HL-60/S4 (cell line): ENCODE results near the gene ACY1.

Experiments used
- in situ Hi-C: fragments of 300-500 bp; cut with MboI; formaldehyde crosslinking; loops from 2 replicates; pipeline ENCODE4 v1.14.3; 2022; ENCODE audit warnings: low sequenced_read_pairs

ACY1 gene

DNA sequence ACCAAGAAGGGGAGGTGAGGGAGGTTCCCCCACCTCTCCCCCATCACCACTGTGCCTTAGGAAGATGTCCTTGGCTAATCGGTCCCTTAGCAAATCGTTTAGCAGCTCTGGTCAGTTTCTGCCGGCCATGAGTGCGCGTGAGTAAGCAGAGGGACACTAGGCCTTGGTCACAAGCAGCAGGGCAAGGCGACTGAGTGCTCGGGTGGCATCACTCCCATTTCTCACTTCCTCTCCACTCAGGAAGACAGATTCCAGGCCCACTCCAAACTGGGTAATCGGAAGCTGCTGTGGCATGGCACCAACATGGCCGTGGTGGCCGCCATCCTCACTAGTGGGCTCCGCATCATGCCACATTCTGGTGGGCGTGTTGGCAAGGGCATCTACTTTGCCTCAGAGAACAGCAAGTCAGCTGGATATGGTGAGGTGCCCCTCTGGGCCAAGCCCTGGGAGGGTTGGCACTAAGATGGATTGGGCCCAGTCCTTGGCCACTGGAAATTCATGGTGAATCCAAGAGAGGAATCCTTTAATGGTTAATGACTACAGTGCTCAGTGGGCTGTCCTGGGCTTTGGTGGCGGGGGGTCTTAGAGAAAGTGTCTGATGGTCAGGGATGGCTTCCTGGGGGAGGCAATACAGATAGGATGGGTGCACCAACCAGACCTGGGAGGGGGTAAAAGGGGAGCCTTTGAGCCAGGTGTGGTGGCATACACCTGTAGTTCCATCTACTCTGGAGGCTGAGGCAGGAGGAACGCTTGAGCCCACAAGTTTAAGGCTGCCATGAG lies 37.2 kb upstream of the ACY1 start:
- in situ Hi-C loops, result no loop called here

DNA sequence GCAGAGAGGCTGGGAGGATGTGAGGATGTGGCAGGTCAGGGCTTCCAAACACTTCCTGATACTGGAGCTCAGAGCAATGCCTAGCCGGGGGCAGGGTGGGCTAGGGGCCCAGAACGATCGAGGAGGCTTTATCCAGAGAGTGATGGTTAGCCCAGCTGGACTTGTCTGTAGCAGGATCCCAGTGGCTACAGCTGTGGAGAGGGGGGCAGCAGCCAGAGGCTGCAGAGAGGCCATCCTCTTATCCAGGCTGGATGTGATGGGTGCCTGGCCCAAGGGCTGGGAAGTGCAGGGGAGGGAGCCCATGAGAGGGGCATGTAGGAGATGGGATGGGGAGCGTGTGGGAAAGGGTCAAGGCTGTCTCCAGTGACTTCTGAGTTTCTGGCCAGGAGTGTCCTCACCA lies 36.5 kb upstream of the ACY1 start:
- in situ Hi-C loops, result no loop called here

DNA sequence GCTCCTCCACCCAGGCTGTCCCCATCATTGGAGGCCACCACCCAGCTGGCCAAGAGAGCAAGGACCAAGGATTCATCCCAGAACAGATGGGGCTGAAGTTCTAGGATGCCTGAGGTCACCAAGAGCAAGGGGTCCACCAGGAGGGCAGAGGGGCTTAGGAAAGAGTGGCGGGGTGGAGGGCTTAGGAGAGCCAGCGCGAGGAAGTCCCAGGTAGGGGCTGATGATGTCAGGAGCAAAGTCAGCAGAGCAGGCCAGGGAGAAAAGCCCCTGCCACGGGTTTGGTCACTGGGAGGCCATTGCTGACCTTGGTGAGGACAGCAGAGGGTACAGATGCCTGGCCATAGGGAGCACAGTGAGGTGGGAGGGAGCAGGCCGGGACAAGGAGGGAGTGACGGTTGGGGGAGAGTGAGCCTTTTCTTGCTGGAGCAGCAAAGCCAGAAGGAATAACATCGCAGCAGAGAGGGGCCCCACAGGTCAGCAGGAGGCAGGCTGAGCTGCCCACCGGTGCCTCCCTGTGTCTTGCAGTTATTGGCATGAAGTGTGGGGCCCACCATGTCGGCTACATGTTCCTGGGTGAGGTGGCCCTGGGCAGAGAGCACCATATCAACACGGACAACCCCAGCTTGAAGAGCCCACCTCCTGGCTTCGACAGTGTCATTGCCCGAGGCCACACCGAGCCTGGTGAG lies 36.0 kb upstream of the ACY1 start:
- in situ Hi-C loops, result no loop called here

DNA sequence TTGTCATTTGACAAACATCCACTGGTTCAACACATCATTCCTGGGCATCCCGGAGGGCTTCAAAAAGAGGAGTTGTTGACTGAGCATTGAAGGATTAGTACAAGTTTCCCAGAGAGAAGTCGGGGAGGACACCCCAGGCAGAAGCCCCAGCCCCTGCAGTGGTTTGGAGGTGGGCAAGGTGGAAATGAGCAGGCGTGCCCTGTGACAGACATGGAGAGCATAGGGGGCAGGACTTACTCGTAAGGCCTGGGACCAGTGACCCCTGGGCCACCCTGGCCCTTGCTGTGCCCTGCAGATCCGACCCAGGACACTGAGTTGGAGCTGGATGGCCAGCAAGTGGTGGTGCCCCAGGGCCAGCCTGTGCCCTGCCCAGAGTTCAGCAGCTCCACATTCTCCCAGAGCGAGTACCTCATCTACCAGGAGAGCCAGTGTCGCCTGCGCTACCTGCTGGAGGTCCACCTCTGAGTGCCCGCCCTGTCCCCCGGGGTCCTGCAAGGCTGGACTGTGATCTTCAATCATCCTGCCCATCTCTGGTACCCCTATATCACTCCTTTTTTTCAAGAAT lies 35.2 kb upstream of the ACY1 start:
- in situ Hi-C loops, result no loop called here

- in situ Hi-C loops, result no loop called here
Observed at GRCh38 chr3:51949121-51949520, 34.2 kb upstream of the ACY1 start.

DNA sequence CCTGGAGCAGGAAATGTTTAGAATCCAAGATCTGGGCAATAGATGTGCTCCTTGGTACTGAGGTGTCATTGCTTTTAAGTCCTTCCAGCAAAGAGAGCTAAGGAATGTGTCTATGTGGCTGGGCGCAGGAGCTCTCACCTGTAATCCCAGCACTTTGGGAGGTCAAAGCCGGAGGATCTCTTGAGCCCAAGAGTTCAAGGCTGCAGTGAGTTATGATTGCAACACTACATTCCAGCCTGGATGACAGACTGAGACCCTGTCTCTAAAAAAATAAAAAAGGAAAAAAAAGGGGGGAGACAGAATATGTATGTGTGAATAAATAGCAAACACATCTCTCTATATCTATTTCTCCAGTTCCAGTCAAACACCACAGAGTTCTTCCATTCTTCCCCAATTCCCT lies 32.4 kb upstream of the ACY1 start:
- in situ Hi-C loops, result no loop called here

DNA sequence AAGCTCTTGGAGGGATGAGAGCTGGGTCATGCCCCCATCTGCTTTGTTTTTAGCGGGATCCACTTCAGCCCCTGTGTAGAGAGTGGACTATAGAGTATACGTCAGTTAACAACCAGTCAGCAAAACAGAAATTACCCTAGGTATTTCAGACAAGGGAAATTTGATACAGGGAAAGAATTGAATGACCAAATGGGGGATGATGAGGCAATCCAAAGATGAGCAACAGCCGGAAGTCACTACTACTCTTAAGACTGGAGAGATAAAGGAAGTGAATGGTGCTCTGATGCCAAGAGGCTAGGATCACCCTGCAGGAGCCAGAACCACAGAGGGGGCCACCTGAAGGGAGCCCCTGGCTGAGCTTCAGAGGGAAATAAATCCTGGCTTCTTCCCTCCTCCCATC lies 29.9 kb upstream of the ACY1 start:
- in situ Hi-C loops, result no loop called here

DNA sequence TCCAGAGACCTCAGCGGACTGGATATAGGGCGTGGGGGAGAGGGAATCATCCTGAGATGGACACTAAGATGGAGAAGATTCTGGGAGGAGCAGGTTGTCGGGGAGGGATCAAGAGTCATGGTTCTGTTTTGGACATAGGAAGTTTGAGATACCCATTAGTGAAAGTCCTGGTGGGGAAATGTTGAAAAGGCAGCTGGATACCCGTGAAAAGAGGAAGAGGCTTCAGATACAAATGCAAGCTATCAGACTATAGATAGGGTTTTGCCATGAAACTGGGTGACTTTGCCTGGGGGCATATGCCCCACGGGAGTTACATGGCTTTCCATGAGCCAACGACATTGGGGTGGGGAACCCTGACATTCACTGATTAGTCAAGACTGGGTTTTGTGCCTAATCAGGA lies 29.2 kb upstream of the ACY1 start:
- in situ Hi-C loops, result no loop called here

GRCh38 chr3:51954713-51955112 lies 28.6 kb upstream of the ACY1 start:
- in situ Hi-C loops, result no loop called here

DNA sequence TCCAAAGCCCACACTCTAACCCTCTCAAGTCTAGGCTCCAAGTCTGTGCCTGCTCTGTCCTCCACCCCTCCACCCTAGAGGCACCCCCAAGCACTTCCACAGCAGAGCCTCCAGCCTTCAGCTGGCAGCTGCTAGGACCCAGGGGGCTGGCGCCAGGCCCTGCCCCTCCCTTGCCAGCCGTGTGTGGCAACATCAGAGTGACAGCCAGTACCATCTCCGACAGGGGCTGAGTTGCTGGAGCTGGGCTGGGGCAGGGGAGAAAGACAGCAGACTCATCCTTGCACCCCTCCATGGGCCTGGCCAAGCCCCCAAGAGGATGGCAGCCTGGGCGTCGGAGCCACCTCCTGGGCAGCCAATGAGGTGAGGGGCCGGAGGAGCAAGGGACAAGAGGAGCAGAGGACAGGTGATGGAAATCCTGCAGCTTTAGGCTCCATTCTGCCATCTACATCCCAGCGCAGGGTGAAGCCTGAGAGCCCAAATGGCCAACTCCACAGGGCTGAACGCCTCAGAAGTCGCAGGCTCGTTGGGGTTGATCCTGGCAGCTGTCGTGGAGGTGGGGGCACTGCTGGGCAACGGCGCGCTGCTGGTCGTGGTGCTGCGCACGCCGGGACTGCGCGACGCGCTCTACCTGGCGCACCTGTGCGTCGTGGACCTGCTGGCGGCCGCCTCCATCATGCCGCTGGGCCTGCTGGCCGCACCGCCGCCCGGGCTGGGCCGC lies 28.0 kb upstream of the ACY1 start, which contains the start of gene GPR62:
Gene GPR62 (plus strand): TSS at position 207 of the 718 bp plus-strand sequence. CDS start 272 bp downstream, at position 479.
- in situ Hi-C loops, result no loop called here

DNA sequence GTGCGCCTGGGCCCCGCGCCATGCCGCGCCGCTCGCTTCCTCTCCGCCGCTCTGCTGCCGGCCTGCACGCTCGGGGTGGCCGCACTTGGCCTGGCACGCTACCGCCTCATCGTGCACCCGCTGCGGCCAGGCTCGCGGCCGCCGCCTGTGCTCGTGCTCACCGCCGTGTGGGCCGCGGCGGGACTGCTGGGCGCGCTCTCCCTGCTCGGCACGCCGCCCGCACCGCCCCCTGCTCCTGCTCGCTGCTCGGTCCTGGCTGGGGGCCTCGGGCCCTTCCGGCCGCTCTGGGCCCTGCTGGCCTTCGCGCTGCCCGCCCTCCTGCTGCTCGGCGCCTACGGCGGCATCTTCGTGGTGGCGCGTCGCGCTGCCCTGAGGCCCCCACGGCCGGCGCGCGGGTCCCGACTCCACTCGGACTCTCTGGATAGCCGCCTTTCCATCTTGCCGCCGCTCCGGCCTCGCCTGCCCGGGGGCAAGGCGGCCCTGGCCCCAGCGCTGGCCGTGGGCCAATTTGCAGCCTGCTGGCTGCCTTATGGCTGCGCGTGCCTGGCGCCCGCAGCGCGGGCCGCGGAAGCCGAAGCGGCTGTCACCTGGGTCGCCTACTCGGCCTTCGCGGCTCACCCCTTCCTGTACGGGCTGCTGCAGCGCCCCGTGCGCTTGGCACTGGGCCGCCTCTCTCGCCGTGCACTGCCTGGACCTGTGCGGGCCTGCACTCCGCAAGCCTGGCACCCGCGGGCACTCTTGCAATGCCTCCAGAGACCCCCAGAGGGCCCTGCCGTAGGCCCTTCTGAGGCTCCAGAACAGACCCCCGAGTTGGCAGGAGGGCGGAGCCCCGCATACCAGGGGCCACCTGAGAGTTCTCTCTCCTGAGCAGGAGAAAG lies 27.2 kb upstream of the ACY1 start:
- in situ Hi-C loops, result no loop called here

- in situ Hi-C loops, result no loop called here
Observed at GRCh38 chr3:51957520-51958205, 25.7 kb upstream of the ACY1 start.

DNA sequence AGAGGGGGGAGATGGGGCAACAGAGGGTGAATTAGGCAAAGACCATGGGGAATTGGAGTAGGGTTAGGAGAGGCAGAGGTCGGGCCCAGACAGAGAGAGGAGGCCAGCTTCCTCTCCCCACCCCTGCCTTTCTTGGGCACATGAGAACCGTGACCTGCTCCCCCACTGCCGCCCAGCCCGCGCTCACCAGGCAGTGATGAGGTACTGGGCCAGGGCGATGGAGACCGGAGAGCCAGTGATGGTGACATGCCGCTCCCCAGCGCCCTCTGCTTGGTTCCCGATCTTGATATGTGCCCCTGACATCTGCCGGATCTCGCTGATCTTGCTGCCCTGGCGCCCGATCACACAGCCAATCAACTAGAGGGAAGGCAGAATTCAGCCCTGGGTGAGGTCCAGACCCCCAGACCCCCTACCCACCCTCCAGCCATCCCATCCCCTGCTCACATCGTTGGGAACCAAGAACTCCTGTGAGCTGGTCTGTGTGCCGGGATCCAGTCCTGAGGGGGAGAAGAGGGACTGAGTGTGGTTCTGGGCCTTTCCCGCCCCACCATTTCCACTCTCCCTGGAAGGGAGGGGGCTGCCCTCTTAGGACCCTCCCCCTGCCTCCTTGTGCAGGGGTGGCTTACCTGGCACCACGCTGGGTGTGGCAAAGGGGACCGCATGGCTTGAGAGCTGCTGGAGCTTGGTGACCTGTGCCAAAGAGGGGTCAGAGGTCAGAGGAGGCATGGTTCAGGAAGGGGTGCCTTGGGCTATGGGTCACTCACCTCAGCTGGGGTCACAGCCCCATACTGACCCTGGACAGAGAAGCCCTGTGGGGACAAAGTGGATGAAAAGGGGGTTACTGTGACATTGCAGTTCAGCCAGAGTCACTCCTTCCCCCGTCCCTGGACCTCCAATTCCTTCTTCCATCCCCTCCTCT lies 24.5 kb upstream of the ACY1 start:
- in situ Hi-C loops, result no loop called here

DNA sequence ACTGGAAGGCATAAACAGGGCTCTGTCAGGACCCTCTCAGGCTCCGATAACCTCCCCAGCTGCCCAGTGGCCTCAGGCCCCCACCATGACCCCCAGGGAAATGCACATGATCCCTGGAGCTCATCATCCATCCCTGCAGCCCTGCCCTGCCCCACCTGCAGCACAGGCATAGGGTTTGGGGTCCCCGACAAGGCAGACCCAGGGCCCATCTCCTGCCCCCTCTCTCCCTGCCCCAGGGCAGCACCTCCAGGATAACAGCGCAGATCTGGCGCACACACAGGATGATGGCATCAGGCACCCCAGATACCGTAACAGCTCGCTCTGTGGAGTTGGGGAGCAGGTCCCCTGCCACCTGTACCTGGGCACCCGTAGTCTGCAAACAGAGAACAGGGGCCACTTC lies 23.7 kb upstream of the ACY1 start:
- in situ Hi-C loops, result no loop called here

GRCh38 chr3:51960386-51960785 lies 22.9 kb upstream of the ACY1 start:
- in situ Hi-C loops, result no loop called here

DNA sequence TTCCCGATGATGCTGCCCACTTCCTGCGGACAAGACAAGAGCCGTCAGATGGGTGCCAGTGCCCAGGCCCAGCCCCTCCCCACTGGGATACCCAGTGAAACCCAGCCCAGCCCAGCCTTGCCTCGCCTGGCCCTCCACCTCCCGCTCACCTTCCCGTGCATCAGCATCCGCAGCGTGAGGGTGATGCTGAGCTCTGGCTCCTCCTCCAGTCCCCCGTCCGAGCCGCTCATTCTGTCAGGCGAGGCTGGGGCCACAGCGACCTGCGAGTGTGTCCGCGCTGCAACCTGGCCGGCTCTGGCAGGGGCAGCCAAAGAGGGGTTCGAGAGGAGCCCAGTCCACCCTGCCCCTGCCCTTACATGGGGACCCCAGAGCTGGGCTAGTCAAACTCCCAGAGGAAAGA lies 22.3 kb upstream of the ACY1 start:
- in situ Hi-C loops, result no loop called here

DNA sequence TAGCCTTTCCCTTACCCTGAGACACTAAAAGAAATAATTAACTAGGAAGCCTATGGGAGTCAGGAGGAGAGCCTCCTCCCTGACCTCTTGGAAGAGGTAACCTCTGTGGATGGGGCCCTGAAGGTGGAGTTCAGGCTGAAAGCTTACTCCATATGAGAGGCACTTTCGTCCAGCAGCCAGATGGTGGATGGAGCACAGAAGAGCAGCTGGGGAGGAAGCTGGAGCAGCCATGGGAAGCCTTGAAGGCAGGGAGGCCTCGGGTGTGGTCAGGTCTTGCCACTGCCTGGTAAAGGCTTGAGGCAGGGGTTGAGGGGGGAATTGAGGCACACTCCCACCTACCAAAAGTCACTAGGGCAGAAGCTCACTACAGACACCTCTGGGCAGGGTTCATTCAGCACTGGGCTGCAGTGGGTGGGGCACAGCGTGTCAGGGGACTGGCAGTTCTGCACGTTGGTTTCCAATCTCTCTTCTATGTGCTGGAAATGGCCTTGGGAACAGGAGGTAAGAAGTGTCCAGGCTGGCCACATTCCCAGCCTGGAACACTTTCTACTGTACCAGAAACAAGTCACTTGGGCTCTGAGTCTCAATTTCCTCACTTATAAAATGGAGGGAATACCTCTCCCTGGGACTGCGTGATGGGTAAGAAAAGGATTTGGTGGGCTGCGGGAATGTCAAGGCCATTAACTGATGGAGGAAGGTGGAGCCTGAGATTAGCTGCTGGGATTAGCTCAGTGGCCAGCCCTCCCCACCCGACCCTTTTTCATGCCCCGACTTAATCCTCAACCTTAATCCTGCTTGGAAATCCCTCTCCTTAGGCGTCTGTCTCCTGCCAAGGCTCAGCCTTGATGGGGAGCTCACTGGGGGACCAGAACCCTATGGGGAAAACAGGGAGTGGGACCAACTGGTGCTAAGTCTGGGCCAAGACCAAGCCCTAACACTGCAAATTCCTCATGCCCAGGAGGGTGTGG lies 21.4 kb upstream of the ACY1 start:
- in situ Hi-C loops, result no loop called here
